HepG2 (cell line): ENCODE measurements around the gene CHST6. TPM values are rescaled to one million over a fixed set of nuclear protein-coding genes. Genes with fewer than 3 reads are reported as not detected.

Experiments used
- BHLHE40 ChIP-seq: IDR thresholded peaks from 2 replicates; pipeline ENCODE4 v1.6.1; 2011; ENCODE audit warnings: low read length, improper control_type of control experiment
- CSRNP2 ChIP-seq: sonication (generic); formaldehyde crosslinking; conservative IDR thresholded peaks from 2 replicates; pipeline ENCODE4 v1.8.0; 2022; ENCODE audit warnings: low read depth, missing genetic modification reagents
- FOXA1 ChIP-seq, 2 experiments: fragments of 450-650 bp in 1 of 2; sonication (generic) in 1 of 2; formaldehyde crosslinking in 1 of 2; IDR thresholded peaks; 2 replicates each; pipeline versions ENCODE4 v1.4.0 to v1.6.1; 2016 to 2020; ENCODE audit warnings: missing genetic modification reagents in 1 of 2
- MED13 ChIP-seq: sonication (generic); formaldehyde crosslinking; IDR thresholded peaks from 2 replicates; pipeline ENCODE4 v1.5.0; 2020; ENCODE audit warnings: missing genetic modification reagents
- MIER2 ChIP-seq: IDR thresholded peaks from 2 replicates; pipeline ENCODE4 v1.6.1; 2016; ENCODE audit warnings: missing biosample characterization, missing genetic modification reagents
- SALL2 ChIP-seq: sonication (generic); formaldehyde crosslinking; IDR thresholded peaks from 2 replicates; pipeline ENCODE4 v1.8.1; 2023; ENCODE audit warnings: mild to moderate bottlenecking, missing genetic modification reagents, inconsistent platforms
- SOX13 ChIP-seq, 3 experiments: fragments of 450-650 bp in 1 of 3; sonication (generic) in 1 of 3; formaldehyde crosslinking in 1 of 3; IDR thresholded peaks in 2 of 3; conservative IDR thresholded peaks in 1 of 3; 2 replicates each; pipeline versions ENCODE4 v1.5.0 to v1.6.1; 2016 to 2020; ENCODE audit warnings: antibody characterized with exemption in 1 of 3, mild to moderate bottlenecking in 1 of 3, missing compliant biosample characterization in 1 of 3, missing genetic modification reagents in 1 of 3, moderate library complexity in 1 of 3
- SRF ChIP-seq: IDR thresholded peaks from 2 replicates; pipeline ENCODE4 v1.6.1; 2011; ENCODE audit warnings: mild to moderate bottlenecking, low read depth, low read length, moderate library complexity
- TBP ChIP-seq: sonication (generic); formaldehyde crosslinking; IDR thresholded peaks from 2 replicates; pipeline ENCODE4 v1.5.0; 2020; ENCODE audit warnings: missing genetic modification reagents
- TOPORS ChIP-seq: sonication (generic); formaldehyde crosslinking; IDR thresholded peaks from 2 replicates; pipeline ENCODE4 v1.8.0; 2023; ENCODE audit warnings: mild to moderate bottlenecking, missing genetic modification reagents
- ZBTB1 ChIP-seq: sonication (generic); formaldehyde crosslinking; IDR thresholded peaks from 2 replicates; pipeline ENCODE4 v1.4.0; 2020; ENCODE audit warnings: missing genetic modification reagents, borderline replicate concordance
- ZNF142 ChIP-seq: sonication (generic); formaldehyde crosslinking; IDR thresholded peaks from 2 replicates; pipeline ENCODE4 v1.4.0; 2020; ENCODE audit warnings: missing genetic modification reagents
- ZNF143 ChIP-seq: sonication (generic); formaldehyde crosslinking; IDR thresholded peaks from 2 replicates; pipeline ENCODE4 v1.4.0; 2020; ENCODE audit warnings: missing genetic modification reagents
- ZNF280B ChIP-seq: sonication (generic); formaldehyde crosslinking; IDR thresholded peaks from 2 replicates; pipeline ENCODE4 v1.5.0; 2020; ENCODE audit warnings: missing genetic modification reagents, mild to moderate bottlenecking, borderline replicate concordance
- ZNF468 ChIP-seq: sonication (generic); formaldehyde crosslinking; IDR thresholded peaks from 2 replicates; pipeline ENCODE4 v1.8.0; 2022; ENCODE audit warnings: mild to moderate bottlenecking, moderate library complexity, missing genetic modification reagents
- ZNF589 ChIP-seq: sonication (generic); formaldehyde crosslinking; conservative IDR thresholded peaks from 2 replicates; pipeline ENCODE4 v1.8.0; 2022; ENCODE audit warnings: mild to moderate bottlenecking, moderate library complexity, missing genetic modification reagents
- ZNF619 ChIP-seq: sonication (generic); formaldehyde crosslinking; IDR thresholded peaks from 2 replicates; pipeline ENCODE4 v1.4.0; 2020; ENCODE audit warnings: mild to moderate bottlenecking, missing genetic modification reagents
- ZNF660 ChIP-seq: sonication (generic); formaldehyde crosslinking; IDR thresholded peaks from 2 replicates; pipeline ENCODE4 v1.5.1; 2020; ENCODE audit warnings: mild to moderate bottlenecking, low read depth, missing genetic modification reagents, borderline replicate concordance
- ZNF747 ChIP-seq: sonication (generic); formaldehyde crosslinking; IDR thresholded peaks from 2 replicates; pipeline ENCODE4 v1.8.1; 2023; ENCODE audit warnings: missing genetic modification reagents, mild to moderate bottlenecking, borderline replicate concordance
- ZNF792 ChIP-seq: IDR thresholded peaks from 2 replicates; pipeline ENCODE4 v1.6.1; 2016
- ZZZ3 ChIP-seq: sonication (generic); formaldehyde crosslinking; IDR thresholded peaks from 2 replicates; pipeline ENCODE4 v1.4.0; 2020; ENCODE audit warnings: missing genetic modification reagents, mild to moderate bottlenecking, borderline replicate concordance
- polyA plus RNA-seq, 8 experiments: library from polyadenylated mRNA; depleted of rRNA in 3 of 8; stranded (reverse) in 7 of 8; unstranded in 1 of 8; fragments of >200 nt; fragmentation: Illumina TruSeq in 4 of 8; extraction: Trizol in 4 of 8; gene quantifications; 2 replicates each; pipeline versions ENCODE4 v1.2.1 to v1.2.3, GENCODE V29; 2011 to 2016; ENCODE audit warnings: low read depth in 4 of 8, missing spikeins in 1 of 8, mixed read lengths in 1 of 8; ENCODE audit not compliant: insufficient read depth in 1 of 8
- total RNA-seq, 5 experiments: library from RNA; depleted of rRNA; stranded (reverse); fragments of >200 nt; fragmentation: Illumina TruSeq; extraction: Trizol; gene quantifications; 2 replicates each; pipeline ENCODE4 v1.2.3, GENCODE V29; 2016; ENCODE audit warnings: low read depth in 1 of 5

CHST6 gene
- total and polyA plus RNA-seq, 2 of the 13 experiments (the other 11 are each of a cell fraction or from before 2014, with no cell fraction given) = 0.18 to 0.91 TPM

GRCh38 chr16:75433732-75434413 is 61.4 kb downstream of the CHST6 start (continued):
- TF ChIP-seq ZNF142 (CRISPR knock-in tag) (no peak), MED13 (CRISPR knock-in tag) (0 out of 2 replicates have a peak, but pooled peaks have one; percentile 69), FOXA1 (IDR thresholded peaks at IDR 0.05) (no peak), FOXA1 (CRISPR knock-in tag; IDR thresholded peaks at IDR 0.05) (peak; percentile 23; the same call in 1 of the 2 replicates), SALL2 (CRISPR knock-in tag) (peak; percentile 21; the same call in 1 of the 2 replicates), TOPORS (no peak), ZNF619 (no peak), BHLHE40 (no peak; the same call in none of the 2 replicates), ZNF589 (CRISPR knock-in tag) (no peak), ZNF660 (CRISPR knock-in tag) (no peak), SOX13 (IDR thresholded peaks at IDR 0.05) (no peak), SOX13 (CRISPR knock-in tag; conservative IDR thresholded peaks at IDR 0.05 in 1 of 2, IDR thresholded peaks at IDR 0.05 in 1 of 2) (no peak), ZNF468 (CRISPR knock-in tag) (no peak), ZNF747 (peak; percentile 60; the same call in 1 of the 2 replicates), ZZZ3 (CRISPR knock-in tag) (peak; percentile 86; the same call in 1 of the 2 replicates), ZNF792 (CRISPR knock-in tag) (no peak), ZBTB1 (no peak), ZNF280B (CRISPR knock-in tag) (no peak), TBP (CRISPR knock-in tag) (no peak), SRF (no peak), MIER2 (CRISPR knock-in tag) (no peak), CSRNP2 (no peak), ZNF143 (CRISPR knock-in tag) (peak; percentile 55; the same call in 1 of the 2 replicates)
